ENCODE measurements around the gene HMGN2.
"Not testable (repeated sequence)": the region's sequence is repeated elsewhere in the genome, so short reads cannot be mapped to it uniquely, and the experiment has no call there.

HMGN2 gene

GRCh38 chr1:26477446-26478152 lies 5.4 kb downstream of the HMGN2 start:
- no peak for DNase-seq

- no peak for DNase-seq
Observed at GRCh38 chr1:26478159-26478558, 5.9 kb downstream of the HMGN2 start.

GRCh38 chr1:26478988-26479387 lies 6.7 kb downstream of the HMGN2 start:
- DNase-seq: no peak

GRCh38 chr1:26482921-26483320 lies 10.7 kb downstream of the HMGN2 start:
- DNase-seq: no peak

- DNase-seq: no peak
Observed at GRCh38 chr1:26483980-26484379, 11.7 kb downstream of the HMGN2 start.

GRCh38 chr1:26490155-26490554 lies 17.9 kb downstream of the HMGN2 start:
- DNase-seq: no peak

- no peak for DNase-seq
Observed at GRCh38 chr1:26493267-26493666, 21.0 kb downstream of the HMGN2 start.

- no peak for DNase-seq
Observed at GRCh38 chr1:26493938-26494337, 21.7 kb downstream of the HMGN2 start.

- no peak for DNase-seq
Observed at GRCh38 chr1:26496861-26497260, 24.6 kb downstream of the HMGN2 start.

- no peak for DNase-seq
Observed at GRCh38 chr1:26498894-26499293, 26.7 kb downstream of the HMGN2 start.

GRCh38 chr1:26500488-26501175 lies 28.4 kb downstream of the HMGN2 start:
- DNase-seq: peak; percentile 83

GRCh38 chr1:26510711-26511110 lies 38.5 kb downstream of the HMGN2 start:
- DNase-seq: not testable (repeated sequence)

GRCh38 chr1:26515836-26516235 lies 43.6 kb downstream of the HMGN2 start:
- DNase-seq: not testable (repeated sequence)

- no peak for DNase-seq
Observed at GRCh38 chr1:26516987-26517765, 44.9 kb downstream of the HMGN2 start.

GRCh38 chr1:26517766-26518049 lies 45.5 kb downstream of the HMGN2 start:
- no peak for DNase-seq

- DNase-seq: no peak
Observed at GRCh38 chr1:26518355-26518754, 46.1 kb downstream of the HMGN2 start.

- no peak for DNase-seq
Observed at GRCh38 chr1:26520339-26520738, 48.1 kb downstream of the HMGN2 start.

GRCh38 chr1:26521669-26522030 lies 49.4 kb downstream of the HMGN2 start:
- DNase-seq: no peak

- no peak for DNase-seq
Observed at GRCh38 chr1:26522073-26522472, 49.8 kb downstream of the HMGN2 start.

- no peak for DNase-seq
Observed at GRCh38 chr1:26524181-26524580, 51.9 kb downstream of the HMGN2 start.
